GM19025 (cell line): Measurements from ENCODE around the gene RASAL1.
"Not testable (repeated sequence)": the region's sequence is repeated elsewhere in the genome, so short reads cannot be mapped to it uniquely, and the experiment has no call there.

Source experiments
- ATAC-seq: cut with Tn5 transposase; IDR thresholded peaks from one replicate; pipeline ENCODE4 v1.9.1; 2021; ENCODE audit warnings: mild to moderate bottlenecking, low read depth, moderate library complexity; ENCODE audit not compliant: unreplicated experiment

Gene RASAL1

DNA sequence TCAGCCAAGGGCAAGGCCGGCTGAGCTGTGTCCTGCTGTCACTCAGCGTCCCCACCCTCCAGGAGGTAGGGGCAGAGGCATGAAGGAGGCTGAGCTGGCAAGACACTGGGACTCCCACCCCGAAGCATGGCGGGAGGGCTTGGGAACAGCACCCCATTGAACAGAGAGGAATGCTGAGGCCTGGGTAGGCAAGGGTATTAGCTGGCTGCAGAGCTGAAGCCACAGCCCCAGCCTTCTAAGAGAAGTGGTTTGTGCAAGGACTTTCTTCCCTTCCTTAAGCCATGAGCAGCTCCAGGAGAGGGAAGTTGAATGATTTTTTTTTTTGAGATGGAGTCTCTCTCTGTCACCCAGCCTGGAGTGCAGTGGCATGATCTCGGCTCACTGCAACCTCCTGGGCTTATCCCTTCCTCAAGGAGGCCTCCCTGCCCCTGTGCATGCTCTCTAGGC, 7.3 kb upstream of the RASAL1 start:
- ATAC-seq = no peak

DNA sequence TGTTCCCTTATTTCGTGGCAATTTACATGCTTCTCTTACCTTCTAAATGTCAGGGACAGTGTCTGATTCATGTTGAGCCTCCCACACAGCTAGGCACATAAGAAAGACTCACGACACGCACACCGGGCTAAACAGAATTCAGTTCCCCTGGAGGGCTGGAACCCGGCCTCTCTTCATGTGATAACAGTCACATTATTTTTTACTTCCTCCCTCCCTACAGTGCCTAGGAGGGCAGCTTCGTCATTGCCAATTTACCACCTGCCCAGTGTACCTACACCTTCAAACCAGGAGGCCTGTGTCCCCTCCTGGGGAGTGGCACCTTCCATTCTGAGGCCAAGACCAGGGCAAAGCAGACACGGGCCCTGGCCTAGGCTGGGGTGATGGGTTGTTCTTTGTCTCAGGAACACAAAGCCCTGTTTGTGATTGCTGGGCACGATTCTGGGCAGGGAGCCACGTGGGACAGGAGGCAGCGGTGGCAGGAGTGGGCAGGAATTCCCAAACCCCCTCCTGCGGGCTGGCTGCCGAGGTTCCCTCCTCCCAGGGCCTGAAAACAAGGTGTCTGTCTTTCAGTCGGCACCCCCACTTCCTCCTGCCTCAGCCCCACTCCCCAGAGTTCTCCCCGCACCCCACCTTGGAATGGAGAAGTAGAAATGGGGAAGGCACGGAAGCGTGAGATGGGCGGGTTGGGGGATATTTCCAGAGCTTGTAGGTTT, 6.8 kb upstream of the RASAL1 start:
- ATAC-seq = no peak

GRCh38 chr12:113141716-113142115, 6.2 kb upstream of the RASAL1 start:
- not testable (repeated sequence) for ATAC-seq

GRCh38 chr12:113140706-113141105, 5.1 kb upstream of the RASAL1 start:
- ATAC-seq = no peak

DNA sequence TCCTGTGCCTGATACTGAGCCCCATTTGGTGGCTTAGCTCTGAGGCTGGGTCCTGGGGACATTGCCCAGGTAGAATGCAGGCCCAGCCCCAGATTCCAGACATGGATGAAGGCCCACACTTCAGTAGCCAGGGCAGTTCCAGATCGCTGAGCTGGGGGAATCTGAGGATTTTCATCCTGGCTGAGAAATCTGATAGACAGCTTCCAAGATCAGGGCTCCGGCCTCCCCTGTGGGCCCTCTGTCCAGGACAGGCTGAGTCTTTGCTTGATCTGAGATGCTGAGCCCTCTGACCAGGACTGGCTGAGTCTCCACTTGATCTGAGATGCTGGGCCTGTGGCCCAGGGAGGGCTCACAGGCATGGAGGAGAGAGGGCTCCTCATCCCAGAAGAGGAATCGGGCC, 3.3 kb upstream of the RASAL1 start:
- ATAC-seq = no peak

- ATAC-seq = no peak
These were observed 2.6 kb upstream of the RASAL1 start for GRCh38 chr12:113137861-113138783.

DNA sequence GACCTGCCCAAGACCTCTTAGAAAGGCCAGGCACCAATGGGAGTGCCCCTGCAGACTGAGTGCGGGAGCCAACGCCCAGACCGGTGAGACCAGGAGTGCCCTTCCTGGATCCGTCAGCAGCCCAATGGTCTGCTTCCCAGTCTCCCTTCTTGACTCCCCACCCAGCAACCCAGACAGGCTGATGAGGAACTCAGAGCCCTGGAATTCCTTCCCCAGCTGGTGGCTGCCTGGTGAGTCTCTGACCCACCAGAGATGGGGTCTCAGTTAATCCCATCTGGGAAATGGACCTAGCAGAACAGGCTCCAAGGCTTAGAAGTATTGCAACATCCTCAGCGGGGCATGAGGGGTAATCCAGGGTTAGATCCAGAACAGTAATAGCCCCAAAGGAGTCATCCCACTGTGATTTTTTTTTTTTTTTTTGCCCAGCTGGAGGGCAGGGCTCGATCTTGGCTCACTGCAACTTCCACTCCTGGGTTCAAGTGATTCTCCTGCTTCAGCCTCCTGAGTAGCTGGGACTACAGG, 1.5 kb upstream of the RASAL1 start:
- ATAC-seq = no peak

DNA sequence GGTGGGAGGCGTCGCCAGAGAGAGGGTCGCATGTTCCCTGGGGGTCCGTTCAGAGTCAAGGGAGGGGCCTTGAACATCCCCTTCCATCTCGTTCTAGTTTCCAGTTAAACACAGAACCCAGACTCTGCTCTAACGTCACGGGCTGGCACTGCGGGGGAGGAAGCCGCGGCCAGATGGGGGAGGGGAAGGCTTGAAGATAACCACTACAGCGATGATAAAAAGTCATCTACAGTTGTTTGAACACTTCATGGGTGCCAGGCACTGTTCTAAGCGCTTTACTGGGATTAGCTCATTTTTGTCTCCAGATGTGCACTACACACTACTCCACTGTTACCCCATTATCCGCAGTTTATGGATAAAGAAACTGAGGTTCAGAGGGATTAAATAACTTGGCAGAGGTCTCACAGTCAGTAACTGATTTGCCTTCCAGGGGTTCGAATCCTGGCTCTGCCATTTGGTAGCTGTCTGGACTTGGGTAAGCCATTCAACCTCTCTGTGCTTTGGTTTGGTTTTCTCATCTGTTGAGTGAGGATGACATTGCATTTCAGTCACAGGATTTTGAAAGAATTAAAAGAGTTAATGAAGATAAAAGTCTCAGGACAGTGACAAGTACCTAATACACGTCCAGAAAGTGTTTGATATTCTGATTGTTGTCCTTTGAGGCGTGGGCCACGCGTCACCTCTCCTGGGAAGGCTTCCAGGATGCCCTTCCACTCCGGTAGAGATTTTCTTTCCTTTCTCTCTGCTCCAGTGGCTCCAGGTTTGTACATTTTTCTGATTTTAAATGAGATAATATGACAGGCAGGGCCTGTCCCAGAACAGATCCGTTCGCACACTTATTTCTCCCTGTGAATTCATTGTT, 798 bp upstream of the RASAL1 start:
- no peak for ATAC-seq

- ATAC-seq = no peak
These were observed 1.0 kb downstream of the RASAL1 start for GRCh38 chr12:113134521-113134951.

DNA sequence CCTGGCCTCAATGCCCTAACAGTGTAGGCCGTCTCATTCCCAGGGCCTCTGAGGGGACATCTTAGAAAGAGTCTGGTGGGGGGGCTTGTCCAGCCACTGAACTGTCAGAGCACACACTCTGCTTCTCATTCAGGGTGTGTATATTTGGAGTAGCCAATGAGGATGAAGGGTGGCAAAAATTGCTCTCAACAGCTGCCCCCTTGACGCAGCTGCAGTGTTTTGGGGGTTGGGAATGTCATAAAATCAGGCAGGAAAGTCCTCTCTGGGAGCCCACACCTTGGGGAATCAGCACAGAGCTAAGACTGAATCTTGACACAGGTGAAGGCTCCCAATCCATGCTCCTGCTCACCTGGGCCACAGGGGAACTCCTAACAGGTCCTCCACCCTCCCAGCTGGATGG, 1.5 kb downstream of the RASAL1 start:
- ATAC-seq = no peak

DNA sequence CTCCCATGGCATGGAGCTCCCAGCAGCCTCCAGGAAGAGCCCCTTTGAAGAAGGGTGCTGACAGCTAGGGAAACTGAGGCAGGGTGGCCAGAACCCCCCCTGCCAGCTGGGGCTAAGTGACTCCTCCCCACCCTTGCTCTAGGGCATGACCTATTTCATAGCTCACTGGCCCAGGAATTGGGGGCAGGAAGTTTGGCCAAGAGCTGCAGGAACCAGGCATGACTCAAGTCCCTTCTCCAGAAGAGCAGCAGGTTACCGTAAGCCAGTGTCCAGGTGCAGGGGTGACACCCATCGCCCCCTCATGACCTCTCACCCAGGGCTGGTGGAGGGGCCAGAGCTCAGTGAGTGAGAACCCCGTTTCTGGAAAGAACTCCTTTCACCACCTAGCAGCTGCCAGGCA, 1.9 kb downstream of the RASAL1 start:
- no peak for ATAC-seq

GRCh38 chr12:113133036-113133435, 2.5 kb downstream of the RASAL1 start:
- ATAC-seq = no peak

- no peak for ATAC-seq
These were observed 4.0 kb downstream of the RASAL1 start for GRCh38 chr12:113131556-113131955.

DNA sequence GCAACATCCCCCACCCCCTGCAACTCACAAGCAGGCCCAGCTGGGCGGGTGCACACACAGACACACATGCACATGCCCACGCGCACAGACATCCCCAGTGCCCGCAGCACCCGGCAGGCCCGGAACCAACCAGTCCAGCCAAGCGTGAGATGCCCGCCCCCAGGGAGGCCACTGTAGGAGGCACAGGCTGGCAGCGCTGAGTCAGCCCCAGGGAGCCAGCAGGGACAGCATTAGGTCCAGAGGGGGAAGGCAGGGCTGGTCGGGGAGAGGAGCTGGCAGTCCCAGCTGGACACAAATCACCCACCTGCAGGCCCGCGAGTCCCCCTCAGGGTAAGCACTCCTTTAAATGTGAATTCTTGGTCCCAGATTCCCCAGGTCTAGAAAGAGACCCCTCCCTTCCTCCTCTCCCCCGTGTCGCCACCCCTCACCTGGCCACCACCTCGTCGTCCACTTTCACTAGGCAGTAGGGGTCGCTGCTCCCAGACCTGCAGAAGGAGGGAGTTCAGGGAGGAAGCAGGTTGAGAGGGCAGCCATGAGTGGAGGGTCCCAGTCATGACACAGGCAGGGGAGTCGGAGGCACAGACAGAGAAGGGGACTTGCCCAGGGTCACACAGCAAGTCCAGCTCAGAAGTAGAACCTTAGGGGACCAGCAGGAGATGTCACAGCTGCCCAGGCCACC, 5.0 kb downstream of the RASAL1 start:
- ATAC-seq = no peak

GRCh38 chr12:113129664-113130456, 5.7 kb downstream of the RASAL1 start:
- no peak for ATAC-seq

DNA sequence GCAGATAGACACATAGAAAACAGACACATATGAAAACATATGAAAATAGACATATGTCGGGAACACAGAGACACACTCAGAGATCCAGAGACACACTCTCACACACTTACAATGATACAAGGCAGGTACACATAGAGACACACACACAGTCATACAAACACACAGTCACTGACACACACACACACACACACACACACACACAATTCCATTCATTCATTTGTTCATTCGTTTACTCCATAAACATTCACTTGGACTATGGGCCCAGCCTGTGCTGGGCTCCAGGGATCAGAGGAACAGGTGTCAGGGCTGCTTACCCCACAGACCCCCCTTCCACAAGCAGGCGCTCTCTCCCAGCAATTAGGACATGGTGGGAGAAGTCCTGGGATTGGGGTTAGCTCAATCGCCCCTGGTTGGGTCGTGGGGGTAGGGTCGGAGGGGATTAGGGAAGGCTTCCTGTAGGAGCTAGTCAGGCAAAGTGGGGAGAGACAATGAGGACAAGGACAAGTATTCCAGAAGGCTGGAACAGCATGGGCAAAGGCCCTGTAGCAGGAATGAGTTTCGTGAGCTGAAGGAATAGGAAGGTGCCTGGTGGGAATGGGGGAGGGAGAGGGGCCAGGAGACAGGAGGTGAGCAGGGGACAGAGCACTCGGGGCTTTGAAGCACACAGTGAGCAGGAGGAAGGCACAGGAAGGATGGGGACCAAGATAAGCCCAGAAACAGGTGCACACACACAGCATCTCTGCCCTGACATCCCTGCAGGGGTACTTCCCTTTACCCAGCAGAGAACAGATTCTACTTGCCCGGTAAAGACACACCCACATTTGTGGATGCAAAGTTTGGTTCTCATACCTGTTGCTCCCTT, 6.5 kb downstream of the RASAL1 start:
- no peak for ATAC-seq

GRCh38 chr12:113127791-113128199, 7.8 kb downstream of the RASAL1 start:
- no peak for ATAC-seq

GRCh38 chr12:113120670-113121370, 14.7 kb downstream of the RASAL1 start:
- no peak for ATAC-seq
